HAP-1 (cell line): ENCODE data around the gene BTBD19.

Experiments
- DNase-seq, 2 experiments: peaks; one replicate each; pipeline ENCODE4 v3.0.0-alpha.2; 2016 to 2020; ENCODE audit warnings: low spot score in 2 of 2
- H3K27me3 ChIP-seq: fragments of 250-450 bp; sonication (Bioruptor Pico); 2 replicates; pipeline ENCODE4 v1.5.1; 2020; ENCODE audit warnings: low read depth, mild to moderate bottlenecking, moderate library complexity
- H3K36me3 ChIP-seq: fragments of 250-450 bp; sonication (Bioruptor Pico); replicated peaks from 2 replicates; pipeline ENCODE4 v1.5.1; 2020; ENCODE audit warnings: mild to moderate bottlenecking
- H3K4me1 ChIP-seq: fragments of 250-450 bp; sonication (Bioruptor Pico); 2 replicates; pipeline ENCODE4 v1.5.1; 2020; ENCODE audit warnings: mild to moderate bottlenecking
- H3K4me3 ChIP-seq: fragments of 250-450 bp; sonication (Bioruptor Pico); 2 replicates; pipeline ENCODE4 v1.5.1; 2020; ENCODE audit warnings: mild to moderate bottlenecking, moderate library complexity
- H3K9me3 ChIP-seq: fragments of 250-450 bp; sonication (Bioruptor Pico); 2 replicates; pipeline ENCODE4 v1.5.1; 2020; ENCODE audit warnings: mild to moderate bottlenecking, moderate library complexity
- in situ Hi-C: fragments of 300-500 bp; cut with MboI; formaldehyde crosslinking; loops from 3 replicates; pipeline ENCODE4 v1.14.3; 2020; ENCODE audit warnings: low sequenced_read_pairs, inconsistent platforms, mixed read lengths

Gene BTBD19

GRCh38 chr1:44799770-44800584 lies 8.3 kb upstream of the BTBD19 start, which contains the start of gene PLK3:
Gene PLK3 (plus strand): TSS chr1:44800377. CDS start chr1:44800464, 87 bp downstream.
- Histone ChIP-seq H3K4me3 (peak within 1 kb of the TSS; percentile 82), H3K4me1 (no peaks in the 10 kb centered on the region; the same call in 1 of the 2 replicates)

DNA sequence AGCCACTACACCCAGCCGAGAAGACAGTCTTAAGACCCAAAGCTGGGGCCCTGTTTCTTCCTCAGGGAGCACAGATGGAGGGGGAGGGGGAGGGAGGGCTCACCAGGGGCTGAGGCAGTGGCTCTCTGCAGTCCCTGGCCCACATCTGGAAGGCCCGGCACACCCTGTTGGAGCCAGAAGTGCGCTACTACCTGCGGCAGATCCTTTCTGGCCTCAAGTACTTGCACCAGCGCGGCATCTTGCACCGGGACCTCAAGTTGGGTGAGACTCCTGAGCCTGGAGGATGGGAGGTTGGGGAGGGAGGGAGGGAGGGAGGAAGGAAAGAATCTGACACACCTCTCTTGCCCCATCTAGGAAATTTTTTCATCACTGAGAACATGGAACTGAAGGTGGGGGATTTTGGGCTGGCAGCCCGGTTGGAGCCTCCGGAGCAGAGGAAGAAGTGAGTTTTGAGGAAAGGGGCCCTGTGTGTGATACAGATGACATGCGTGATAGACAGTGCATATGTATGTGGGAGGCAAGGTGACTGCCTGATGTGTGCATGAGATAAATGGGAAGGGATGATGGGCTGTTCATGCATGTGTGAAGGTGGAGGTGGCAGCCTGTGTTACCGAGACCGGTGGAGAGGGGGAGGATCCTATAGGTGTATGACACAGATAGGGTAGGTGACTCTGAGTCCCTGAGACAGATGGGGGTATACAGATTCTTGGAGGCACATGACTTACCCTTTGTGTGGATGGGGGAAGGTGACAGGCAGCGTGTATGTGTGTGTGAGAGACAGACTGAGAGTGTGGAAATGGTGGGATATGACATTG lies 6.6 kb upstream of the BTBD19 start:
- peak in 1 of 2 experiments; percentile 51 for DNase-seq
- no peaks in the 10 kb centered on the region for H3K9me3 ChIP-seq
- H3K36me3 ChIP-seq, result peaks cover 39% of the 10 kb centered on the region
- in situ Hi-C loops, result no loop called here
- H3K4me3 ChIP-seq, result peak overlapping the region; percentile 82
- no peaks in the 10 kb centered on the region; the same call in 1 of the 2 replicates for H3K4me1 ChIP-seq
- no peaks in the 10 kb centered on the region for H3K27me3 ChIP-seq

More at GRCh38 chr1:44799770-44800584, 8.3 kb upstream of the BTBD19 start, which contains the start of gene PLK3:
- H3K36me3 ChIP-seq, result peaks cover 26% of the 10 kb centered on the region
- H3K27me3 ChIP-seq, result no peaks in the 10 kb centered on the region
- in situ Hi-C loops, result no loop called here
- H3K9me3 ChIP-seq, result no peaks in the 10 kb centered on the region
- peak; percentile 98 to 99 for DNase-seq

DNA sequence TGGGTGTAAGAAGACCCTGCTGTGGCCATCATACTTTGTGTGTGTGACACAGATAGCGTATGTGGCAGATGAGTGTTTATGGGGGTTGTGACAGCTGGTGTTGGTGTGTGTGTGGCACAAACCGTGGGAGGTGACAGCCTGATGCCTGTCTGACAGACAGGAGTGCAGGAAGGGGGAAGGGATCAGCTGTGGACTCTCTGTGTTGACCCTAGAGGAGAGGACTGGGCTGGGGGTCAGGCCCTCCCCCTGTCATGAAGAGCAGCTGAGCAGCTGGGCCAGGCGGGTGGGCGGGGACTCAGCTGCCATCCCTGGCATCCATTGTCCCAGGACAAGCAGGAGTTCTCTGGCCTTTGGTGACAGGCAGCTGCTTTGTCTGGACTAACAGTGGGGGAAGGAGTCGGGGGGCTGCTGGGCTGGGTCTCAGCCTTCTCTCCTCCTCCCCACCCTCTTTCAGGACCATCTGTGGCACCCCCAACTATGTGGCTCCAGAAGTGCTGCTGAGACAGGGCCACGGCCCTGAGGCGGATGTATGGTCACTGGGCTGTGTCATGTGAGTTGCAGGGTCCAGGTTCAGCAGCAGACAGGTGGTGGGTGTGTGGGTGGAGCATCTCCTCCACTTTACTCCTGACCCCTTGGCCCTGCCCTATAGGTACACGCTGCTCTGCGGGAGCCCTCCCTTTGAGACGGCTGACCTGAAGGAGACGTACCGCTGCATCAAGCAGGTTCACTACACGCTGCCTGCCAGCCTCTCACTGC lies 5.8 kb upstream of the BTBD19 start:
- in situ Hi-C loops, result no loop called here
- H3K27me3 ChIP-seq, result no peaks in the 10 kb centered on the region
- no peak for DNase-seq
- peaks cover 45% of the 10 kb centered on the region for H3K36me3 ChIP-seq
- no peaks in the 10 kb centered on the region for H3K9me3 ChIP-seq
- no peak overlapping the region for H3K4me3 ChIP-seq
- peaks cover 6% of the 10 kb centered on the region for H3K4me1 ChIP-seq

DNA sequence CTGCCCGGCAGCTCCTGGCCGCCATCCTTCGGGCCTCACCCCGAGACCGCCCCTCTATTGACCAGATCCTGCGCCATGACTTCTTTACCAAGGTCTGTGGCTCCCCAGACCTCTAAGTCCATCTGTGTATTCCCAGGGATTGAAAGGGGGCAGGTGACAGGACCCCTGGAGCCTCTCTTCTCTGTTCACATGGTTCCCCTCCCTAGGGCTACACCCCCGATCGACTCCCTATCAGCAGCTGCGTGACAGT lies 5.3 kb upstream of the BTBD19 start:
- Histone ChIP-seq H3K36me3 (peaks cover 45% of the 10 kb centered on the region), H3K4me1 (peaks cover 11% of the 10 kb centered on the region)
- in situ Hi-C loops, result no loop called here

GRCh38 chr1:44803312-44804095 lies 4.8 kb upstream of the BTBD19 start:
- Histone ChIP-seq H3K36me3 (peaks cover 45% of the 10 kb centered on the region), H3K4me1 (peaks cover 16% of the 10 kb centered on the region), H3K9me3 (no peaks in the 10 kb centered on the region; the same call in 1 of the 2 replicates), H3K27me3 (no peaks in the 10 kb centered on the region), H3K4me3 (no peak overlapping the region)
- DNase-seq, result no peak
- in situ Hi-C loops, result no loop called here

More for the DNA sequence above, 5.3 kb upstream of the BTBD19 start:
- no peak for DNase-seq
- H3K4me3 ChIP-seq, result no peak overlapping the region
- no peaks in the 10 kb centered on the region for H3K9me3 ChIP-seq
- H3K27me3 ChIP-seq, result no peaks in the 10 kb centered on the region

GRCh38 chr1:44805311-44806024 lies 2.9 kb upstream of the BTBD19 start:
- in situ Hi-C loops, result no loop called here
- no peak overlapping the region for H3K4me3 ChIP-seq
- peaks cover 45% of the 10 kb centered on the region for H3K36me3 ChIP-seq
- H3K27me3 ChIP-seq, result no peaks in the 10 kb centered on the region
- no peak for DNase-seq
- no peaks in the 10 kb centered on the region; the same call in 1 of the 2 replicates for H3K9me3 ChIP-seq
- H3K4me1 ChIP-seq, result peaks cover 18% of the 10 kb centered on the region

- peaks cover 45% of the 10 kb centered on the region for H3K36me3 ChIP-seq
- H3K9me3 ChIP-seq, result no peaks in the 10 kb centered on the region; the same call in 1 of the 2 replicates
- H3K27me3 ChIP-seq, result no peaks in the 10 kb centered on the region
- H3K4me1 ChIP-seq, result peaks cover 18% of the 10 kb centered on the region
- H3K4me3 ChIP-seq, result no peak overlapping the region
- in situ Hi-C loops, result no loop called here
- no peak for DNase-seq
Measured at GRCh38 chr1:44806025-44806703, 2.2 kb upstream of the BTBD19 start.

GRCh38 chr1:44806704-44807363 lies 1.5 kb upstream of the BTBD19 start, which contains the start of gene DYNLT4:
Gene DYNLT4 (minus strand): TSS chr1:44807351. CDS start chr1:44806668, 683 bp downstream.
- Histone ChIP-seq H3K27me3 (no peaks in the 10 kb centered on the region), H3K9me3 (no peaks in the 10 kb centered on the region; the same call in 1 of the 2 replicates), H3K4me3 (no peak within 1 kb of the TSS), H3K36me3 (peaks cover 45% of the 10 kb centered on the region), H3K4me1 (peaks cover 18% of the 10 kb centered on the region)
- in situ Hi-C loops, result no loop called here
- DNase-seq, result no peak

GRCh38 chr1:44807364-44808062 lies 810 bp upstream of the BTBD19 start:
- H3K4me1 ChIP-seq, result peaks cover 18% of the 10 kb centered on the region
- peak; percentile 49 to 82 for DNase-seq
- no peak overlapping the region for H3K4me3 ChIP-seq
- no peaks in the 10 kb centered on the region; the same call in 1 of the 2 replicates for H3K9me3 ChIP-seq
- peaks cover 39% of the 10 kb centered on the region for H3K36me3 ChIP-seq
- in situ Hi-C loops, result no loop called here
- H3K27me3 ChIP-seq, result no peaks in the 10 kb centered on the region

- H3K36me3 ChIP-seq, result peaks cover 24% of the 10 kb centered on the region
- in situ Hi-C loops, result no loop called here
- H3K9me3 ChIP-seq, result no peaks in the 10 kb centered on the region; the same call in 1 of the 2 replicates
- H3K4me3 ChIP-seq, result no peak overlapping the region
- no peak for DNase-seq
- no peaks in the 10 kb centered on the region for H3K27me3 ChIP-seq
- H3K4me1 ChIP-seq, result peaks cover 26% of the 10 kb centered on the region
Measured at GRCh38 chr1:44808938-44809917, 905 bp downstream of the BTBD19 start.
